GM23338 (cell line): ENCODE measurements around the gene HKDC1.

Source experiments
- CREB1 ChIP-seq: fragments of 250-450 bp; sonication (Bioruptor Pico); IDR thresholded peaks from 2 replicates; pipeline ENCODE4 v1.5.0; 2020; ENCODE audit warnings: low read depth, mild to moderate bottlenecking, moderate library complexity
- EZH2 ChIP-seq: fragments of 200-600 bp; sonication (generic); IDR thresholded peaks from one replicate; pipeline ENCODE4 v1.8.0; 2017; ENCODE audit warnings: antibody characterized with exemption, mild to moderate bottlenecking, low read depth; ENCODE audit not compliant: unreplicated experiment
- POLR2AphosphoS5 ChIP-seq: IDR thresholded peaks from 2 replicates; pipeline ENCODE4 v1.6.1; 2016; ENCODE audit warnings: antibody characterized with exemption, low read depth
- TF ChIP-seq, protein P1 (sequence below), 2 experiments: fragments of 200-600 bp in 1 of 2; sonication (generic) in 1 of 2; conservative IDR thresholded peaks; 2 replicates each; pipeline versions ENCODE4 v1.5.1 to v1.6.1; 2016 to 2017; ENCODE audit warnings: antibody characterized with exemption in 2 of 2, low read depth in 2 of 2, mild to moderate bottlenecking in 2 of 2, moderate library complexity in 1 of 2

DNA sequence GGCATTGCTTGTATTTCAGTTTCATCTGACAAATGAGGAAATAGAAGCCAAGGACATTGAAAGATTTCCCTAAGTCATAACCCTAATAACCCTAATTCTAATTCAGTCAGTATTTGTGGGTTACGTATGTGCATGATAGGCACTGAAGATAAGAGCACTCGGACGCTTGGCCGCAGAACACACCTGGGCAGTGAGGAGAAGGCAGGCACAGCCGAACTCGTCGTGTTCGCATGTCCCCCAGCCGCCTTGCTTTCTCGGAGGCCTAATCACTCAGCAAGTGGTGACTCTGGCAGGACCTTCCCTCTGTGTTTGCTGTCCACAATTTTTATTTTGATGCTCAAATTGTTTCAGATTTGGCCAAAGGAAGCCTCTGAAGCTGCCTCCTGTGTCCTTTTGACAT lies 23.7 kb downstream of the HKDC1 start:
- TF ChIP-seq, protein P1, sequence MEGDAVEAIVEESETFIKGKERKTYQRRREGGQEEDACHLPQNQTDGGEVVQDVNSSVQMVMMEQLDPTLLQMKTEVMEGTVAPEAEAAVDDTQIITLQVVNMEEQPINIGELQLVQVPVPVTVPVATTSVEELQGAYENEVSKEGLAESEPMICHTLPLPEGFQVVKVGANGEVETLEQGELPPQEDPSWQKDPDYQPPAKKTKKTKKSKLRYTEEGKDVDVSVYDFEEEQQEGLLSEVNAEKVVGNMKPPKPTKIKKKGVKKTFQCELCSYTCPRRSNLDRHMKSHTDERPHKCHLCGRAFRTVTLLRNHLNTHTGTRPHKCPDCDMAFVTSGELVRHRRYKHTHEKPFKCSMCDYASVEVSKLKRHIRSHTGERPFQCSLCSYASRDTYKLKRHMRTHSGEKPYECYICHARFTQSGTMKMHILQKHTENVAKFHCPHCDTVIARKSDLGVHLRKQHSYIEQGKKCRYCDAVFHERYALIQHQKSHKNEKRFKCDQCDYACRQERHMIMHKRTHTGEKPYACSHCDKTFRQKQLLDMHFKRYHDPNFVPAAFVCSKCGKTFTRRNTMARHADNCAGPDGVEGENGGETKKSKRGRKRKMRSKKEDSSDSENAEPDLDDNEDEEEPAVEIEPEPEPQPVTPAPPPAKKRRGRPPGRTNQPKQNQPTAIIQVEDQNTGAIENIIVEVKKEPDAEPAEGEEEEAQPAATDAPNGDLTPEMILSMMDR (conservative IDR thresholded peaks at IDR 0.05; ENCODE audit: low read depth in 2 of 2), result no peak
- TF ChIP-seq EZH2 (no peak), POLR2AphosphoS5 (no peak), CREB1 (CRISPR knock-in tag) (no peak)
